H1 (cell line): ENCODE results near the gene NKAIN2. TPM values are rescaled to one million over a fixed set of nuclear protein-coding genes. Genes with fewer than 3 reads are reported as not detected.

ENCODE experiments used
- CTCF ChIA-PET: fragments of 300-600 bp; sonication (Branson Sonifier 250); formaldehyde crosslinking; loops from one replicate; lab custom pipeline; 2021; ENCODE audit not compliant: partially characterized antibody; lab: Charles Lee
- POLR2A ChIA-PET: fragments of 300-600 bp; sonication (Branson Sonifier 250); formaldehyde crosslinking; loops from one replicate; lab custom pipeline; 2021; ENCODE audit warnings: inconsistent platforms; ENCODE audit not compliant: partially characterized antibody; lab: Charles Lee
- DNase-seq, 2 experiments: peaks; one replicate each; pipeline versions ENCODE4 v3.0.0 to v3.0.0-alpha.2; 2010 to 2022; ENCODE audit warnings: low spot score in 2 of 2, low read depth in 1 of 2, mixed read lengths in 1 of 2
- FAIRE-seq: peaks from 2 replicates; lab custom pipeline; 2011; peaks lifted over from hg19 to GRCh38; lab: Jason Lieb, UNC
- H2AFZ ChIP-seq: 2 replicates; pipeline ENCODE4 v1.8.1; 2012; ENCODE audit warnings: low read length, inconsistent platforms
- H2AK5ac ChIP-seq: 2 replicates; pipeline ENCODE4 v1.6.1; 2013; ENCODE audit warnings: low read depth, low read length
- H2BK120ac ChIP-seq: replicated peaks from 2 replicates; pipeline ENCODE3; 2013; ENCODE audit warnings: low read depth, low read length, inconsistent platforms
- H2BK12ac ChIP-seq: 2 replicates; pipeline ENCODE4 v1.6.1; 2013; ENCODE audit warnings: low read depth, low read length
- H2BK15ac ChIP-seq: 2 replicates; pipeline ENCODE4 v1.6.1; 2013; ENCODE audit warnings: low read length
- H2BK20ac ChIP-seq: 2 replicates; pipeline ENCODE4 v1.6.1; 2013; ENCODE audit warnings: low read length
- H2BK5ac ChIP-seq: 2 replicates; pipeline ENCODE4 v1.6.1; 2013; ENCODE audit warnings: low read depth, low read length
- H3K14ac ChIP-seq: 2 replicates; pipeline ENCODE4 v1.6.1; 2013; ENCODE audit warnings: inconsistent platforms; ENCODE audit not compliant: insufficient read length
- H3K18ac ChIP-seq: 2 replicates; pipeline ENCODE4 v1.6.1; 2013; ENCODE audit warnings: low read length; ENCODE audit errors: extremely low read depth
- H3K23ac ChIP-seq: 2 replicates; pipeline ENCODE4 v1.6.1; 2013; ENCODE audit warnings: inconsistent platforms; ENCODE audit not compliant: insufficient read length
- H3K23me2 ChIP-seq: 2 replicates; pipeline ENCODE4 v1.6.1; 2013; ENCODE audit warnings: low read depth, low read length
- H3K27ac ChIP-seq: 2 replicates; pipeline ENCODE4 v1.6.1; 2011; ENCODE audit warnings: low read depth, low read length, inconsistent platforms
- H3K27me3 ChIP-seq, 4 experiments: replicated peaks in 1 of 4; 1 replicate in 1 of 4; 2 replicates in 3 of 4; pipeline versions ENCODE4 v1.6.1 to v1.8.1; 2011 to 2013; ENCODE audit warnings: low read length in 3 of 4, mild to moderate bottlenecking in 3 of 4, inconsistent platforms in 2 of 4, mixed read lengths in 2 of 4, moderate library complexity in 1 of 4; ENCODE audit not compliant: control insufficient read depth in 3 of 4, insufficient read depth in 3 of 4; ENCODE audit errors: extremely low read depth in 1 of 4
- H3K36me3 ChIP-seq, 4 experiments: 2 replicates each; pipeline versions ENCODE4 v1.6.1 to v1.8.1; 2011 to 2013; ENCODE audit warnings: mild to moderate bottlenecking in 4 of 4, low read length in 3 of 4, moderate library complexity in 2 of 4, control low read depth in 1 of 4, inconsistent platforms in 1 of 4; ENCODE audit not compliant: insufficient read depth in 4 of 4, control insufficient read depth in 2 of 4
- H3K4ac ChIP-seq: replicated peaks from 2 replicates; pipeline ENCODE3; 2013; ENCODE audit warnings: low read length, low read depth, mixed read lengths, inconsistent platforms; ENCODE audit not compliant: insufficient read length
- H3K4me1 ChIP-seq, 4 experiments: replicated peaks in 1 of 4; 1 replicate in 1 of 4; 2 replicates in 3 of 4; pipeline versions ENCODE4 v1.6.1 to v1.8.1; 2011 to 2013; ENCODE audit warnings: low read length in 3 of 4, inconsistent platforms in 2 of 4, mixed read lengths in 1 of 4; ENCODE audit not compliant: insufficient read depth in 4 of 4, control insufficient read depth in 3 of 4
- H3K4me2 ChIP-seq, 2 experiments: 2 replicates each; pipeline versions ENCODE4 v1.6.1 to v1.8.1; 2011 to 2013; ENCODE audit warnings: low read depth in 2 of 2, low read length in 2 of 2, control low read depth in 1 of 2, inconsistent platforms in 1 of 2, mild to moderate bottlenecking in 1 of 2; ENCODE audit not compliant: insufficient read depth in 1 of 2
- H3K4me3 ChIP-seq, 4 experiments: fragments of 200-600, 300-600 bp in 1 of 4; sonication (generic), shearing (Covaris generic), sonication (Bioruptor Twin) in 1 of 4; 2 replicates each; pipeline versions ENCODE4 v1.5.1 to v1.8.1; 2011 to 2016; ENCODE audit warnings: low read length in 4 of 4, low read depth in 3 of 4, control low read depth in 2 of 4, inconsistent platforms in 2 of 4, mild to moderate bottlenecking in 2 of 4, mixed read lengths in 1 of 4, moderate library complexity in 1 of 4; ENCODE audit not compliant: insufficient read depth in 2 of 4; ENCODE audit errors: extremely low read depth in 1 of 4
- H3K56ac ChIP-seq: replicated peaks from 2 replicates; pipeline ENCODE3; 2013; ENCODE audit warnings: low read depth, mild to moderate bottlenecking, mixed read lengths, low read length, inconsistent platforms; ENCODE audit not compliant: insufficient read length
- H3K79me1 ChIP-seq: 2 replicates; pipeline ENCODE4 v1.6.1; 2013; ENCODE audit warnings: low read depth, low read length, control low read depth
- H3K79me2 ChIP-seq, 2 experiments: 2 replicates each; pipeline versions ENCODE4 v1.6.1 to v1.8.1; 2012 to 2013; ENCODE audit warnings: low read length in 2 of 2, mild to moderate bottlenecking in 2 of 2, inconsistent platforms in 1 of 2; ENCODE audit not compliant: insufficient read depth in 2 of 2, control insufficient read depth in 1 of 2
- H3K9ac ChIP-seq, 4 experiments: replicated peaks in 1 of 4; 1 replicate in 1 of 4; 2 replicates in 3 of 4; pipeline versions ENCODE4 v1.6.1 to v1.8.1; 2011 to 2013; ENCODE audit warnings: low read depth in 3 of 4, low read length in 3 of 4, control low read depth in 2 of 4, mild to moderate bottlenecking in 2 of 4, moderate library complexity in 2 of 4, inconsistent platforms in 1 of 4; ENCODE audit errors: extremely low read depth in 1 of 4
- H3K9me3 ChIP-seq, 2 experiments: 2 replicates each; pipeline versions ENCODE4 v1.6.1 to v1.8.1; 2012 to 2013; ENCODE audit warnings: mild to moderate bottlenecking in 2 of 2, moderate library complexity in 2 of 2, control low read depth in 1 of 2, inconsistent platforms in 1 of 2, low read depth in 1 of 2, low read length in 1 of 2, mixed read lengths in 1 of 2; ENCODE audit not compliant: insufficient read depth in 2 of 2
- H4K20me1 ChIP-seq, 2 experiments: replicated peaks in 1 of 2; 2 replicates each; pipeline versions ENCODE3 to v1.8.1; 2011 to 2013; ENCODE audit warnings: inconsistent platforms in 2 of 2, low read length in 2 of 2, mild to moderate bottlenecking in 1 of 2; ENCODE audit not compliant: insufficient read depth in 2 of 2, control insufficient read depth in 1 of 2
- H4K5ac ChIP-seq: 2 replicates; pipeline ENCODE4 v1.6.1; 2013; ENCODE audit warnings: low read length, low read depth, mixed read lengths, inconsistent platforms; ENCODE audit not compliant: insufficient read length
- H4K8ac ChIP-seq: 2 replicates; pipeline ENCODE4 v1.8.0; 2013; ENCODE audit warnings: mild to moderate bottlenecking, moderate library complexity, low read length, inconsistent platforms; ENCODE audit not compliant: insufficient read depth; ENCODE audit errors: extremely low read depth
- H4K91ac ChIP-seq: replicated peaks from 2 replicates; pipeline ENCODE3; 2013; ENCODE audit warnings: low read length, mixed read lengths, inconsistent platforms; ENCODE audit not compliant: insufficient read length
- ASH2L ChIP-seq: fragments of 200-600, 300-600 bp; sonication (generic); IDR thresholded peaks from one replicate; pipeline ENCODE4 v1.7.1; 2017; ENCODE audit warnings: low read length
- POLR2AphosphoS5 ChIP-seq: IDR thresholded peaks from 2 replicates; pipeline ENCODE4 v1.6.1; 2011; ENCODE audit warnings: low read depth, low read length
- WGBS, 2 experiments: shearing (Covaris generic) in 1 of 2; methylation state at CpG; one replicate each; pipeline versions ENCODE4 v1.1.6 to v1.1.7; 2013 to 2015; ENCODE audit warnings: low lambda C conversion rate in 2 of 2, mixed read lengths in 2 of 2, inconsistent platforms in 1 of 2, low coverage in 1 of 2, missing lambda C conversion rate in 1 of 2; ENCODE audit not compliant: insufficient replicate concordance in 2 of 2, insufficient coverage in 1 of 2, insufficient read length in 1 of 2; ENCODE audit errors: extremely low coverage in 1 of 2, missing lambda C conversion rate in 1 of 2; 5-methylcytosine and 5-hydroxymethylcytosine counted together
- polyA plus RNA-seq, 7 experiments: library from polyadenylated mRNA; depleted of rRNA in 3 of 7; stranded (reverse) in 5 of 7; unstranded in 2 of 7; fragments of >200 nt in 5 of 7; fragments of 200-250 nt in 2 of 7; gene quantifications; 1 replicate in 5 of 7; 2 replicates in 1 of 7; 4 replicates in 1 of 7; pipeline versions ENCODE4 v1.2.1 to v1.2.3, GENCODE V29; 2011 to 2013; ENCODE audit warnings: missing spikeins in 2 of 7, mixed read lengths in 2 of 7
- total RNA-seq: library from RNA; stranded (reverse); fragmentation: NEBNext Ultra II Directional; extraction: Animal tissue kit (Norgen Biotek cat#: 25700); gene quantifications from 2 replicates; pipeline ENCODE4 v1.2.1, GENCODE V29; 2021

Gene NKAIN2
- total and polyA plus RNA-seq, 2 of the 8 experiments (the other 6 are each of a cell fraction or from before 2014, with no cell fraction given), result 0.20 to 0.34 TPM

GRCh38 chr6:124800222-124800621 is 996.6 kb downstream of the NKAIN2 start (continued):
- no peak for TF ChIP-seq POLR2AphosphoS5
- TF ChIP-seq, all 59 proteins: peak for 0

GRCh38 chr6:124812067-124812466 is 1008.4 kb downstream of the NKAIN2 start:
- 72% methylated on average over 2 of the region's 2 CpGs; no CpG with 5 or more reads in 1 of the 2 experiments for WGBS, 2 experiments
- H3K4ac ChIP-seq, result no peak overlapping the region

More at GRCh38 chr6:124812067-124812466, 1008.4 kb downstream of the NKAIN2 start:
- Histone ChIP-seq H3K23ac (no peak overlapping the region), H2BK120ac (no peak overlapping the region), H3K18ac (no peak overlapping the region), H2BK5ac (no peak overlapping the region), H2AK5ac (no peak overlapping the region), H2BK15ac (no peak overlapping the region), H2BK20ac (no peak overlapping the region), H4K8ac (no peak overlapping the region), H3K36me3 (no peaks in the 10 kb centered on the region), H3K79me1 (no peaks in the 10 kb centered on the region), H3K56ac (no peak overlapping the region), H3K9me3 (no peaks in the 10 kb centered on the region), H3K4me3 (no peak overlapping the region), H3K23me2 (no peaks in the 10 kb centered on the region), H2AFZ (no peak overlapping the region), H4K20me1 (no peaks in the 10 kb centered on the region), H3K14ac (no peak overlapping the region), H3K4me1 (no peaks in the 10 kb centered on the region), H2BK12ac (no peak overlapping the region), H3K27me3 (no peaks in the 10 kb centered on the region), H3K79me2 (no peaks in the 10 kb centered on the region), H3K27ac (no peak overlapping the region)
- no peak for DNase-seq
- CTCF ChIA-PET, result no interaction called here
- POLR2A ChIA-PET, result no interaction called here
- TF ChIP-seq ASH2L, result no peak
- TF ChIP-seq, all 59 proteins: peak for 0
- H3K4me2 ChIP-seq, result no peak overlapping the region
- no peak overlapping the region for H3K9ac ChIP-seq
- H4K5ac ChIP-seq, result no peak overlapping the region
- FAIRE-seq, result no peak
- no peak overlapping the region for H4K91ac ChIP-seq
